ENCODE results near the gene TMEM263.
"Not testable (repeated sequence)": the region's sequence is repeated elsewhere in the genome, so short reads cannot be mapped to it uniquely, and the experiment has no call there.

Gene TMEM263

DNA sequence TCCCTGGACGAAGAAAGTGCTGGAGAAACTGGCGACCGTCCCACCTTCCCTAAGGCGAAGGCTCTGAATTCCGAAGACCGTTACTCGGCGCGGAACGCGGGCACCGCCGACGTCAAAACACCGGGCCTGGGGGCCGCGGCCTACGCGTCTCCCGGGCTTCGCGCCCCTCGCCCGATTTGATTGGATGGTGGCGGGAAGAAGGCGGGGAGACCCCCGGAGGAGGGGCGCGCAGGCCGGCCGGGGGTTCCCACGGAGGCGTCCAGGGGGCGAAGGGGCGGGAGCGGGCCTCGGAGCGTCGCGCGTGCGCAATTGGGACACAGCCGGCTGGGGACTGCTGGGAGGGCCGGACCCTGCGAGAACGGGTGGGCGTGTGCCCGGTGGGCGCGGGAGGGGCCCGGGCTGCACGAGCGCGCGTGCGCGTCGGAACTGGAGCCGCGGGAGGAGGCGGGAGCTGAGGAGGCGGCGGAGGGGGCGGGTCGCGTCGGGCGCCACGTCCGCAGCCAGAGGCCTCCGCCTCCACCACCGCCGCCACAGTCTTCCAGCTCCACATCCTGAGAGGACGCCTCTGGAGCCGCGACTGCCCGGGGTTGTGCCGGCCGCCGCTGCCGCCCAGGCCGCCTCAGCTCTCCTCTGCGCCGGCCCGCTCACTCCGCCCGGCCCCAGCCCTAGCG is at the start of gene TMEM263:
TMEM263 (plus strand) TSS at position 531 of the 671 bp plus-strand sequence. CDS start 11,210 bp downstream, outside the sequence.
- DNase-seq, result peak; percentile 92

DNA sequence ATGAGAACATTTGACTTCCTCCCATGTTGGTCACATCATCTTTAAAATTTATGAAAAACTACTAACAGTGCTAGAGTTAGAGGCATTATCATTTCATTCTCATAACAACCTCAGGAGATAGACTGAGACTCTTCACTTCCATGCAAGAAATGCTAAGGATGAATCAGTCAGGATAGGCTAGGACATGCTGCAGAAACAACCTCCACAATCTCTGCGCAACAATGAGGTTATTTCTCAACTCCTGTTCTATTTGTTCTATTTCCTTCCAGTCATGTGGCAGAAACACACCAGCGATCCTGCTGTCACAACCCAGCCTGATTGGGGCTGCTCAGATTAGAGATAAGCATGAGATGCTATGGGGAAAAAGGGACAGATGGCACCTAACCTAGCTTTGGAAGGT is 49.0 kb upstream of the TMEM263 start:
- DNase-seq, result no peak

DNA sequence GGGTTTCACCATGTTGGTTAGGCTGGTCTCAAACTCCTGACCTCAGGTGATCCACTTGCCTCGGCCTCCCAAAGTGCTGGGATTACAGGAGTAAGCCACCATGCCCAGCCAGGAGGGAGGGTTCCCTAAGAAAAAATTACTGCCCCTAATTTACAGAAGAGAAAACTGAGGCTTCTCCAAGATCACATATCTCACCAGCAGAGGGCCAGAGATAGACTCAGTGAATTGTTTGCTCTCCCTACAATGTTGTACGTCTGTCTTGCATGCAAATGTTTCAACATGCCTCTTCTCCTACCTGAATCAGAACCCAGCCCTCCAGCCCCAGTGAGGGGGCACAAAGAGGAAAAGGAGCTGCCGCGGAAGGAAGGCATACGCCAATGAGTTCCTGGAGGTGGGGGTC is 48.3 kb upstream of the TMEM263 start:
- DNase-seq, result no peak

DNA sequence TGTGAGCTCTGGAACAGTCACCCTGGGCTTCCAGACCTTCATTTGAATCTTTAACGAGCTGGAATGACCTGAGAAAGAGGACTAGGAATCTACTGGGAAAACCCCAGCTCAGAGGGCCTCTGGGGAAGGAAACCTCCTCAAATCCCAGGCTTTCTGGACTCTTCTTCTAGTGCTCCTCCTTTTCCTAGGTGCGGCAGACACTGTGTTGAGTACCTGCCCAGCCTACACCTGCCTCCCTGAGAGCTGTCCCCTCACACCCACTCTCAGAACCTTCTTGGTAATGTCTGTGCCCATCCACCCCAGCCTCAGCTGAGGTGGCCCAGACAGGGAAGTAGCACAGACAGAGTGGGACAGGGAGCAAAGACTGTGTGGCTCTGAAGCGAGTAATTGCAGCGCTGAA is 47.9 kb upstream of the TMEM263 start:
- no peak for DNase-seq

DNA sequence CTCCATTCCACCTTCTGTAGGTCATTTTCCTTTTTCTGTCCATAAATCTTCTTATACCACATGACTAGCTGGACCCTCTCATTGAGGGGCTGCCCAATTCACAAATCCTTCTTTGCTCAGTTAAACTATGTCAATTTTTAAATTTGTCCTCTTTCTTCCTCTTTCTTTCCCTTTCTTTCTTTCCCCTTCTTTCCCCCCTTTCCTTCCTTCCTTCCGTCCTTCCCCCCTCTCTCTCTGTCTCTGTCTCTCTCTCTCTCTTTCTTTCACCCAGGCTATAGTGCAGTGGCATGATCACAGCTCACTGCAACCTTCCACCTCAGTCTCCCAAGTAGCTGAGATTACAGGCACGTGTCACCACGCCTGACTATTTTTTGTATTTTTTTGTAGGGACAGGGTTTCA is 47.1 kb upstream of the TMEM263 start:
- no peak for DNase-seq

DNA sequence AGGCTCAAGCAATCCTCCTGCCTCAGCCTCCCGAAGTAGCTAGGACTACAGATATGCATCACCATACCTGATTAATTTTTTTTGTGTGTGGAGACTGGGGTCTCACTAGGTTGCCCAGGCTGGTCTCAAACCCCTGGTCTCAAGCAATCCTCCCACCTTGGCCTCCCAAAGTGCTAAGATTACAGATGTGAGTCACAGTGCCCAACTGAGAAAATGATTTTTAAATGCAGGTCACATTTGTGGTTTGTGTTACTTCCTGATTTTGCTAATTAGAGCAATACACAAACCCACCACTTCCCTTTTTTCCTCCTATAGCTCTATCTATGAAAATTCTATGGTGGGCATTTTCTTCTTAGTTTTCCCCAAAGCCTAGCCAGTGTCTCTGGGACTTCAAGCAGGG is 45.5 kb upstream of the TMEM263 start:
- no peak for DNase-seq

DNA sequence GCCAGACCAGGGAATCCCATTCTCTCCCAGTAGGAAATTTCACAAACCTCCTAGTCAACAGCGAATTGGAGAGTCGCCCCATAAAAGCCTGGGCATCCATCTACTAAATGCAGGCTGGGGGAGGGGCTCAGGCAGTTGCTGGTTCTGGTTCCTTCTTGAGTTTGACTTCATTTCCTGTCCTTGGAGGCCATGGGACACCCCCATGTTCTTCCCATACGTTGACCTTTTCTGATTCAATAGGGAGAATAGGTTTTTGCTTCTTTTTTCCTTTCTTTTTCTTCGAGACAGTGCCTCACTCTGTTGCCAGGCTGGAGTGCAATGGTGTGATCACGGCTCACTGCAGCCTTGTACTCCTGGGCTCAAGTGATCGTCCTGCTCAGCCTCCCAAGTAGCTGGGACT is 44.1 kb upstream of the TMEM263 start:
- DNase-seq, result no peak

DNA sequence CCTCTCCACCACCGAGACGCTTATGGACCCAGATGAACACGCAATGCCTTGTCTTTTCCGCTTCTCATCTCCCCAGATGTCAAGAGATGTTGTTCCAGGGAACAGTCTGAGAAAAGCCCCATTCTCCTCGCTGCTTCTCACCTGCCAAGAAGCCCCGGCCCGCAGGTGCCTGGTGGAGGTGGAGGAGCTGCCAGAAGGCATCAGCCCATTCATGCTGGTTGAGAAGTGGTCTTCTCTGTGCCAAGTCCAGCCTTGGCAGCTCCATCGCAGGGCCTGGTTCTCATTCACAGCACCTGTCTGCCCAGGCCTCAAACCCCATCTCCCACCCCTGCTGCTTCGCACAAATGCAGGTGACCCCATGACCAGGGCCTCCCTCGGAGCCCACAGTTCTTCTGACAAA is 42.3 kb upstream of the TMEM263 start:
- no peak for DNase-seq

DNA sequence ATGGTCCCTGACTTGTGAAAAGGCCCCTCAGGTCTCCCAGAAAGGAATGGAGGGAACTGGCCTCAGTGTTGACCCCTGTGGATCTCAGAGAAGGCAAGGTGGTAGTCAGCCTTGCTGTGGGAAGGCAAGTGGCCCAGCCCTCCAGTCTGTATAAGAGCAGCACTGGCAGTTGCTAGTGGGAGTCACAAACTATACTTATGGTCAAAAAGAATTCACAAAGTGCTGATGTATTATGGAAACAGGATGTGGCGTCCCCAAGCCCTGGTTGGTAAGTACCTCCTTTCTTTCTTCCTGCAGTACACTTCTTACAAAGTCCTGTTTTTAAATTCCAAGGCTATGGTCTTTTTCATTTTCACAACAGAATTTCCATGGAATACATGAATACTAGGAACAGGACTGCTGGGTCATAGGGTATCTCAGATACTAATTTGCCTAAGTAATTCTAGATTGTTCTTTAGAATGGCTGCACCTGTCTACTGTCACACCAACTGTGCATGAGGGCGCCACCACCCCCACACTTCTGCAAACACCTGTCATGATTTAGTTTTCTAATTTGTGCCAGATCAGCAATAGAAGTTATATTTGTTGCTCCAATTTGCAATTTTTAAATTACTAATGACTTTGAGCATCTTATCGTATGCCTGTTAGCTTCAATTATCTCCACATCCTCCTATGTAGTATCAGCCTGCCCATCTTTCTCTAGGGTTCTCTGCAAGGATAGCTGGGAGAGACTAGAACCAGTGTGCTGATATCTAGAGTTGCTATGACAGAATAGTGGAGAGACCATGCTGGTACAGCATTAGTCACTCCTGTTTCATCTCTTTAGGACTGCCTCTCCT is 40.7 kb upstream of the TMEM263 start:
- DNase-seq, result no peak

DNA sequence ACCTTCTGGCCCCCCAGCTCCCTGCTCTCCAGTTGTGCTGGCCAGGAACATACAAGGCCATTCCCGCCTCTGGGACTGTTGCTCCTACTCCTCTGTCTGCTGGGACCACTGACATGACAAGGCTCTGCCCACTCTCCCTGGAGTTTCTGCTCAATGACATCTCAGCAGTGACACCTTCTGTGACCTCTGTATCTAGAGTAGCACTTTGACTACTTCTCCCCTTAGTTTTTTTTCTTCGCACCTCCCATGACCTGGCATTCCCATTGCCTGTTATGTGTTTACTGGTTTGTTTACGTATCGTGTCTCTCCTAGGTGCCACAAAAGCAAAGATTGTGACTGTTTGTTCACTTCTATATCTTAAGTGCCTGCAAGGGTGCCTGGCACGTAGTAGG is 40.1 kb upstream of the TMEM263 start:
- no peak for DNase-seq

DNA sequence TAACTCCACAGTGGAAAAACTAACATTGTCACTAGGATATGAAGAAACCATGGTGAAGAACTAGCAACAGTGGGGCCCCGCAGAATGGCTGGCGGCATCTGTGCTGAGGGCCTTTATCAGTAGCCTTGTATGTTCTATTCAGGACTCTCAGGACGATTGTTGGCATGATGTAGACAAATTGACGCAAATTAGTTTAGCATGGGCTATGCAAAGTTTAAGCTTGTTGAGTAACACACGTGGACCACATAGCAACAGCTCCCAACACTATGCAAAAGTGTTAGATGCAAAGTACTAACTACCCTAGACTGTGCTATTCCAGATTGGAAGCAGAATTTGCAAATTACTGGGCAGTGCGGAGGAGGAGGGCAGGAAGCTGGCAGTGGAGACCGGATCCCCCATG is 38.2 kb upstream of the TMEM263 start:
- no peak for DNase-seq

DNA sequence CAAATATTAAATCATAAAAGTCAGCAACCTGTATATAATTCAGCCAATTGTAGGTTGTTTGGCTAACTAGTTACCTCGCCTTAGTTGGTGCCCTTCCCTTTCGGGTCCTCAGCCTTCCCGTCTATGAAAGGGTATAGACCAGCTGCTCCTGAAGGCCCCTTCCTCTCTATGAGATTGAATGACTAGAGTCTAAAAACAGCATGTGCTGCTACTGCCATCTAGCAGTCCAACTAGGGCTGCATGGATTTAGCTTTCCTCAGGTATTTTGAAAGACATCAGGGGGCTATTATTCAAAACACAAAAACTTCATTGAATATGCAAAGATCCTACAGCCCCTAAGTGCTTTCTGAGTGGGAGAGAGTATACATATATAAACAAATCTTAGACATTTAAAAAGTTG is 37.0 kb upstream of the TMEM263 start:
- peak; percentile 4 for DNase-seq

DNA sequence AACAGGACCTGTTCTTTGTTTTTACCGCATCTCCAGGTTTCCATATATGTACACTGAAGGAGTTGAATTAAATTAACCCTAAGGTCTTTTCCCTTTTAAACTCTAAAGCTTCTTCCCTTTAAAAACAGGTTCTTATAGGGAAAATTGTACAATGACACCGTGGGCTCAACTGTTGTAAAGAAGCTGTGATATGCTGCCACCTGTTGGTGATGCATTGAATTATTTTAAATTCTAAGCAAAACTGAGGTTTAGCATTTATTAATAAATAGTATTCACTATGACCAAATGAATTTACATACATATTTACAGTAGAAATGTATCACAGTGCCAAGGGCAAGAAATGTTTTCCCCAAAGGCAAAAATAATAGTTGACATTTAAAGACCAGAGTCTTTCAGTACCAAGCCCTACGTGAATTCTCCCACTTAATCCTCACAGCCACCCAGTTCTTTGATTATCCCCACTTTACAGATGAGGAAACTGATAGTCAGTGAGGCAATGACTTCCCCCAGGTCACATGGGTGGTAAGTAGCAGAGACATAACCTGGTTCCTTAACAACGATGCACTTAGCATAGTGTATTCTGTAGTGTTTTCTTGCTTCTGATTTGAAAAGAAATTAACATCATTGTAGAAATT is 35.7 kb upstream of the TMEM263 start:
- DNase-seq, result peak; percentile 20

DNA sequence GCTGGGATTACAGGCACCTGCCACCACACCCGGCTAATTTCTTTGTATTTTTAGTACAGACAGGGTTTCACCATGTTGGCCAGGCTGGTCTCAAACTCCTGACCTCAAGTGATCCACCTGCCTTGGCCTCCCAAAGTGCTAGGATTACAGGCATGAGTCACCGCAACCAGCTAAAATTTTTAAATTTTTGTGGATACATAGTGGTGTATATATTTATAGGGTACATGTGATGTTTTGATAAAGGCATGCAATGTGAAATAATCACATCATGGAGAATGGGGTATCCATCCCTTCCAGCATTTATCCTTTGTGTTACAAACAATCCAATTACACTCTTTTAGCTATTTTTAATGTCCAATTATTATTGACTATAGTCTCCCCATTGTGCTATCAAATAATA is 33.7 kb upstream of the TMEM263 start:
- DNase-seq, result not testable (repeated sequence)

DNA sequence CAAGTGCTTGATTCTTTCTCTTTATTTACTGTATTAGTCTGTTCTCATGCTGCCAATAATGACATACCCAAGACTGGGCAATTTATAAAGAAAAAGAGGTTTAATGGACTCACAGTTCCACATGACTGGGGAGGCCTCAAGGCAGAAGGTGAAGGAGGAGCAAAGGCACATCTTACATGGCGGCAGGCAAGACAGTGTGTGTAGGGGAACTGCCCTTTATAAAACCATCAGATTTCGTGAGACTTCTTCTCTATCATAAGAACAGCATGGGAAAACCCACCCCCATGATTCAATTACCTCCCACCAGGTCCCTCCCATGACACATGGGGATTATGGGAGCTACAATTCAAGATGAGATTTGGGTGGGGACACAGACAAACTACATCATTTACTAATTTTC is 32.1 kb upstream of the TMEM263 start:
- DNase-seq, result not testable (repeated sequence)

DNA sequence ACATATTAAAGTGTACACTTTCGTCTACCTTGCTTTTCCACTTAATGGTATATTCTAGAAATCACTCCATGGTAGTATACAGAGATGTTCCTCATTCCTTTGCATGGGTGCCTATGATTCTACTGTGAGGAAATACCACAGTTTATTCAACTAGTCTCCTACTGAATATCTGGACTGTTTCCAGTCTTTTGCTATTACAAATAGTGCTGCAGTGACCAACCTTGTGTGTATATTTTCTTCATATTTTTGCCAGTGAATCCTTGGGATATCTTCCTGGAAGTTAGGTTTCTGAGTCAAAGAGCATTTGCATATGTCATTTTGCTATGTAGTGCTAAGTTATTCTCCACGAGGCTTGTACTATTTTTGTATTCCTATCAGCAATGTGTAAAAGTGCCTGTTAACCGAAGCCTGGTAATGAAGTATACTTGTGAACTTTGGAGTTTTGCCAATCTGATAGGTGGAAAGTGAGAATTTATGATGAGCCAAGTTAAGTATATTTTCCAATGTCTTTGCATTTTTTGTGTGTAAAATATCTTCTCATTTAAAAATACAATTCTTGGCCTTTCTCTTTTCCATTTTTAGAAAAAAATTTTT is 31.3 kb upstream of the TMEM263 start:
- DNase-seq, result no peak

DNA sequence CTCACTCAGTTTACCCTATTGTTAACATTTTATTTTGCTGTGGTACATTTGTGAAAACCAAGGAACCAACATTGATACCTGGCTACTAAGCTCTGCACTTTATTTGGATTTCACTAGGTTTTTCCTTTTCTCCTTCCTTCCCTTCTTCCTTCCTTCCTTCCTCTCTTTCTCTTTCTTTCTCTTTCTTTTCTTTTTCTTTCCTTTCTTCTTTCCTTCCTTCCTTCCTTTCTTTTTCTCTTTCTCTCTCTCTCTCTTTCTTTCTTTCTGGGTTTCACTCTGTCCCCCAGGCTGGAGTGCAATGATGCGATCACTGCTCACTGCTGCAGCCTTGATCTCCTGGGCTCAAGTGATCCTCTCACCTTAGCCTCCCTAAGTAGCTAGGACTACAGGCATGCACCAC is 29.1 kb upstream of the TMEM263 start:
- no peak for DNase-seq

DNA sequence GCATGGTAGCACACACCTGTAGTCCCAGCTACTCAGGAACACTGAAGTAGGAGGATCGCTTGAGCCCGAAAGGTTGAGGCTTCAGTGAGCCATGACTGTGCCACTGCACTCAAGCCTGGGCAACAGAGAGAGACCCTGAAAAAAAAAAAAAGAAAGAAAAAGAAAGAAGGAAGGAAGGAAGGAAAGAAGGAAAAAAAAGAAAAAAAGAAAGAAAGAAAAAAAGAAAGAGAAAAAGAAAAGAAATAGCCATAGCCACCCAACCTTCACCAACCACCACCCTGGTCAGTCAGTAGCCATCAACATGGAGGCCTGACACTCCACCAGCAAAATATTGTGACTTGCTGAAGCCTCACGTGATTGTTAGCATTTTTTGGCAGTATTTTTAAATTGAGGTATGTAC is 21.4 kb upstream of the TMEM263 start:
- DNase-seq, result no peak

DNA sequence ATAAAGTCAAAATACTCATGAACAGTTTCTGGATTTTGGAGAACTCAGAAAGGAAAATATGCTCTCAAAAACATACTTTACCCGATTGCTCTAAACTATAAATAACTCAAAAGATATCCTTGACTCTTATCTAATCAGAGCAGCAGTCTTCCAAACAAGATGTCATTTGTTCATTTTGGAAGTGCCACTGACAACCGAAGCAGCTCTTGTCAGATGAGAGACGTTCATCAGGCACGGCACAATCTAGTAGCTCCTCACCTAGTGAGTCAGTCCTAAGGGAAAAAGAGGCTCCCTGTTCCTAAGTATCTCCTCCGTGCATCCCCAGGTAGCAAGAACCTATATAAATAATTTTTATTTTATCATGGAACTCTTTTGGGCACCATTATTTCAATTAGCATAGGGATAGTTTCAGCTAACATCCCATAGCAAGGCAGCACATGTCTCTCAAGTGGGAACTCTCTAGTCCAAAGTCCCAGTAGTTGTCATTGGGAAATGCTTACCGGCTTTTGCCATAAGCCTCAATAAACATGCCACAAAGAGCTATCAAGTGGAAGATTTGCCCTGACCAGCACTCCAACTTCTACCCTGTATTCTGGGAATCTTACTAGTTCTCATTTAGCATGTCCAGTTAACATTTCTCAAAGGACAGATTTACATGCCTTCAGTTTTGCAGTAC is 14.1 kb upstream of the TMEM263 start:
- DNase-seq, result no peak

DNA sequence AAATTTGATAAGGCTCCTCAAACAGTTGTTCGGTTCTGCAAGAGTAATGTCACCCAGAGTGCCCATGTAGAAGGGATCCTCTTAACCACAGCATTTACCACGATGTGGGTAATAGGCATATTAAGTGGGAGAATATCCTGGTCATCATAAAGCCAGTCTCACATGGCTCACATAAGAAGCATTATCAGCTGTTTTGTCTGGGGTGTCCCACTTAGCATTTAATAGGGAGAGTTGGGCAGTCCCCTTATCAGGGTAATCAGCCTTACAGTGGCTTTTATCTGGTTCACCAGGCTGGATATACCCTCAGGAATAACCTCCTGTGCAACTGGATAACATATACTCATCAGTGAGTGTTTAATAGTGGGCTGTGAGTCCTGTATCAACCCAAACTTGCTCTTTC is 12.9 kb upstream of the TMEM263 start:
- no peak for DNase-seq

DNA sequence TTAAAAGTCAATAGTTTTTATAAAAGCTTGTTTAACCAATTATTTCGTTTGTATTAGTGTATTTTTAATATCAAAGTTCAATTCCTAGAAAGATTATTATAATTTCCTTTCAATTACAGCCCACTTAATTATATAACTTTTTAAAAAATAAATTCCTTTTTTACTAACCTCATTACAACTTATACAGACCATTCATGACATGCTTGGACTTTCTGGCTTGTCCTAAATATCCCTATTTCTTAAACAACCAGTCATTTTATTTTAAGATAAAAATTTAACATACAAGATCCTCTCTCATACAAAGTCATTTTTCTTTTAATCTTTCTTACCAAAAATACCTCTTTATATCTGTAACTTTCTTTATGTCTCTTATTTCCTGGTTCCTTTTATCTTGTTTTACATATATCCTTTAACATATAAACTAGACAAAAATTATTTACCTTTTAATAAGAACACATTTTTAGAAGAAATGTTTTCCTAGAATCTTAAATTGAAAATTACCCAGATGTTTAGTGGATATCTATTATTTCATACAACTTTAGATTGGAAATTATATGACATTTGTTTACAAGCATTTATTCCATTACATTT is 10.4 kb upstream of the TMEM263 start:
- no peak for DNase-seq

DNA sequence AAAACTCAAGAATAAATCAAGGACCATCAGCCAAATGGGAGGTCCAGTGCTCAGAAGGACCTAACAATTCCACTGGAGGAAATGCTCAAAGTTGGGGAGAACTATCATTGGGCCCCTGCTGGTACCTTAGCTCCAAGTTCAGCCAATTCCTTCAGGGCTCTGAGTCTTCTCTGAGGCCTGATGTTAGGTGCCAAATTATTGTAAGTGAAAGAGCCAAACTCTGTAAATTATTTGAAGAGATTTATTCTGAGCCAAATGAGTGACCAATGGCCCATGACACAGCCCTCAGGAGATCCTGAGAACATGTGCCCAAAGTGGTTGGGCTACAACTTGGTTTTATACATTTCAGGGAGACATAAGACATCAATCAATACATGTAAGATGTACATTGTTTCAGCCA is 8.2 kb upstream of the TMEM263 start:
- no peak for DNase-seq

DNA sequence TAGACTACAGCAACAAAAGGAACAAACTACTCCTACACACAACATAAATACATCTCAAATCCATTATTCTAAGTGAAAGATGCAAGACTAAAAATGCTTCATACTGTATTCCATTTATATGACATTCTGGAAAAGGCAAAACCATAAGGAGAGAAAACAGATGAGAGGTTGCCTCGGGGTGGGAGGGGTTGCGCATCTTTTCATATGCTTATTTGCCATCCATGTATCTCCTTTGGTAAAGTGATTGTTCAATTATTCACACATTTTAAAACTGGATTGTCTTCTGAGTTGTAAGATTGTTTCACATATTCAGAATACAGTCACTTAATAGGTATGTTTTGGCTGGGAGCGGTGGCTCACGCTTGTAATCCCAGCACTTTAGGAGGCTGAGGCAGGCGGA is 5.1 kb upstream of the TMEM263 start:
- no peak for DNase-seq

Measured in kidney glomerular epithelial cell (primary cell).